ENCODE measurements around the gene CTRL.
A peak's percentile ranks its signal among the peaks of the same experiment; 100 is the strongest.
"Not testable (repeated sequence)": the region's sequence is repeated elsewhere in the genome, so short reads cannot be mapped to it uniquely, and the experiment has no call there.

The CTRL gene
- 0 to 1.4 (median 0.73) reads per million in 9 experiments for total RNA-seq

GRCh38 chr16:67931712-67932461, at the start of gene CTRL:
Gene CTRL, minus strand, starts transcription at chr16:67931862. Its CDS starts 10 bp downstream, at chr16:67931852.
- H3K27me3 Mint-ChIP-seq: no peaks in the 10 kb centered on the region
- no peak for DNase-seq
- no peak for ATAC-seq (replicated peaks)
- H3K4me3 Mint-ChIP-seq: no peak within 1 kb of the TSS
- H3K9me3 Mint-ChIP-seq: no peaks in the 10 kb centered on the region
- peaks cover 19 to 25% of the 10 kb centered on the region in 2 donors for H3K4me1 Mint-ChIP-seq (ENCODE audit: low read depth in 2 of 2)
- peaks cover 63% of the 10 kb centered on the region for H3K36me3 Mint-ChIP-seq (ENCODE audit: insufficient read depth)
- H3K27ac Mint-ChIP-seq: peak within 1 kb of the TSS; percentile 25 to 77

- H3K4me1 Mint-ChIP-seq (ENCODE audit: low read depth in 2 of 2): peaks cover 8 to 11% of the 10 kb centered on the region in 2 donors
- peaks cover 0 to 8% of the 10 kb centered on the region in 2 donors for H3K27me3 Mint-ChIP-seq
- H3K9me3 Mint-ChIP-seq: no peaks in the 10 kb centered on the region
- H3K36me3 Mint-ChIP-seq (ENCODE audit: insufficient read depth): no peaks in the 10 kb centered on the region
- H3K4me3 Mint-ChIP-seq: no peak within 1 kb of the TSS
- H3K27ac Mint-ChIP-seq: no peak within 1 kb of the TSS
- ATAC-seq (replicated peaks) (no peak), DNase-seq (no peak)
Measured at GRCh38 chr16:67979955-67980678, 48.5 kb upstream of the CTRL start, which contains the start of gene DPEP3. Gene DPEP3, minus strand, starts transcription at chr16:67980499. Its CDS starts 119 bp downstream, at chr16:67980380.

DNA sequence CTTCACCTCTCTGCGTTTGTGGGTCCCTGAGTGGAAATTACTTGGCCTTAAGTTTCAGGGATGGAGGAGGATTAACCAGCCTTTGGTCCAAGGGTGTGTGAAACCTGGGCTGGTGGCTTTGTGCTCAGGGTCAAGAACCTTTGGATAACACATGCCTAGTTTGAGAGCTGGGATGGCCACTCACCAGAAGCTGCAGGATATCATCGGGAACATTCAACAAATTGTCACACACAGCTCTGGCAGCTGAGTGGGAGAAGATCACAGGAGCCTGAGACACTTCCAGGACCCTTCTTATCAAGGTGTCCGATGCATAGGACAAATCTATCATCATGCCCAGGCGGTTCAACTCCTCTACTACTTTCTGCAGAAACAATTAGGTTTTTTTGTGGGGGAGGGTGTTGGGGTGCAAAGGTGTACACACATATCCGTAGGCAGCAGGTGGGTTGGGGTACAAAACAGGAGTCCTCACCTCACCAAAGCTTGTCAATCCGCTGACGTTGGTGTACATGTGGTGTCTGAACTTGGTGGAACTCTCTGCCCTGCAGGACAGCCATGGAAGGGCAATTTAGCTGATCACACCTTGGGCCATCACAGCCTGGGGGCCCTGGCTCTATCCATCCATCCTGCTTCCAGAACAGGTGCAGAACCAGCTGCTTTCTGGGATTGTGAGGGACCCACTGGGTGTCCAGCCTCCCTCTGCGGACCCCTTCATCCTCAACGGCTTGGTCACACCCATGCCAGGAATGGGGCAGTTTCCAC, 46.0 kb upstream of the CTRL start:
- DNase-seq (no peak), ATAC-seq (replicated peaks) (no peak)
- Mint-ChIP-seq H3K27ac (no peak overlapping the region), H3K4me1 (ENCODE audit: low read depth in 2 of 2) (peaks cover 0 to 1% of the 10 kb centered on the region in 2 donors), H3K9me3 (no peaks in the 10 kb centered on the region), H3K4me3 (no peak overlapping the region), H3K27me3 (peaks cover 0 to 8% of the 10 kb centered on the region in 2 donors), H3K36me3 (ENCODE audit: insufficient read depth) (no peaks in the 10 kb centered on the region)

DNA sequence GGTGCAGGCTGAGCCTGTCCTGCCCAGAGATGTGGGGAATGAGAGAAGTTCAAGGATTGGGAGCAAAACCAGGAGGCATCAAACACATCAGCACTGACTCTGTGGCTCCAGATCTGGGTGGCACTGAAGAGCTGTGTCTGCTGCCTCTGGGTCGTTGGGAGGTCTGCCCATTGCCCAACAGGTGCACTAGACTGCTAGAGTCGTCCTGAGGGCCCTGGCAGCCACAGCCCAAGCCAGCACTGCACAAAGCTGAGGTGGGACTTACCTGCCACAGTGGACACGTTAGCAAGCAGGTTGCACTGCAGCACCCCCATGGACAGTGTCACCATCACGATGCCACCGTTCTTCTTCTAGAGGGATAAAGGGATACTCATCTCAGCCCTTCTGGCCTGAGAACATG, 45.3 kb upstream of the CTRL start:
- no peak for ATAC-seq (replicated peaks)
- Mint-ChIP-seq H3K4me1 (ENCODE audit: low read depth in 2 of 2) (peaks cover 0 to 1% of the 10 kb centered on the region in 2 donors), H3K27ac (no peak overlapping the region), H3K27me3 (peaks cover 0 to 8% of the 10 kb centered on the region in 2 donors), H3K4me3 (no peak overlapping the region), H3K9me3 (no peaks in the 10 kb centered on the region), H3K36me3 (ENCODE audit: insufficient read depth) (no peaks in the 10 kb centered on the region)
- DNase-seq: no peak

DNA sequence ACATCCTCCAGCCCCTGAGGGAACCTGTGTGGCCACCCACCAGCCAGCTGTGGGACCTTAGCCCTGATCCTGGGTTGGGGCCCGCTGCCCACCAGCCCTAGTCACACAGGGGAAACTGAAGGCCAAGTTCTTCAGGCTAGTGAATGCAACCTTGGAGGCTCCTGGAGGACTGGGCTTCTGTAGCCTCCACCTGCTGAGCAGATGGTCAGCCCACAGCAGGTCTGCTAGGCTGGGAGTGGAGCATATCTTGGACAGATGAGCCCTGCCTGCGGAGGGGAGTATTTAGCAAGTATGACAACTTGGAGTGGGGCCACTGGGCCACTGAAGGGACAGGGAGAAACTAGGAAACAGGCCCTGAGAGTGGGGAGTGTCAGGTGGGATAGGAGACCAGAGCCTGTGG, 44.5 kb upstream of the CTRL start:
- Mint-ChIP-seq H3K9me3 (no peaks in the 10 kb centered on the region), H3K4me1 (ENCODE audit: low read depth in 2 of 2) (peaks cover 0 to 1% of the 10 kb centered on the region in 2 donors), H3K36me3 (ENCODE audit: insufficient read depth) (no peaks in the 10 kb centered on the region), H3K4me3 (no peak overlapping the region), H3K27ac (peak overlapping the region in 1 of 2 donors; percentile 79), H3K27me3 (peaks cover 0 to 8% of the 10 kb centered on the region in 2 donors)
- no peak for DNase-seq
- no peak for ATAC-seq (replicated peaks)

- Mint-ChIP-seq H3K27ac (no peak overlapping the region), H3K4me3 (no peak overlapping the region)
Measured at GRCh38 chr16:67975321-67976105, 43.9 kb upstream of the CTRL start.

DNA sequence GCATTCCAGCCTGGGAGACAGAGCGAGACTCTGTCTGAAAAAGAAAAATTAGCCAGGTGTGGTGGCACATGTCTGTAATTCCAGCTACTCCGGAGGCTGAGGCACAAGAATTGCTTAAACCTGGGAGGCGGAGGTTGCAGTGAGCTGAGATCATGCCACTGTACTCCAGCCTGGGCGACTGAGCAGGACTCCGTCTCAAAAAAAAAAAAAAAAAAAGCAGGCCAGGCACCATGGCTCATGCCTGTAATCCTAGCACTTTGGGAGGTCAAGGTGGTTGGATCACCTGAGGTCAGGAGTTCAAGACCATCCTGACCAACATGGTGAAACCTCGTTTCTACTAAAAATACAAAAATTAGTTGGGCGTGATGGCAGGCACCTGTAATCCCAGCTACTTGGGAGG, 40.6 kb upstream of the CTRL start:
- not testable (repeated sequence) for H3K27me3 Mint-ChIP-seq; H3K36me3 Mint-ChIP-seq (ENCODE audit: insufficient read depth); H3K4me3 Mint-ChIP-seq; ATAC-seq (replicated peaks); DNase-seq; H3K9me3 Mint-ChIP-seq; H3K27ac Mint-ChIP-seq
- peaks cover 12 to 16% of the 10 kb centered on the region in 2 donors for H3K4me1 Mint-ChIP-seq (ENCODE audit: low read depth in 2 of 2)

More at GRCh38 chr16:67975321-67976105, 43.9 kb upstream of the CTRL start:
- H3K36me3 Mint-ChIP-seq (ENCODE audit: insufficient read depth): no peaks in the 10 kb centered on the region
- H3K27me3 Mint-ChIP-seq: peaks cover 0 to 8% of the 10 kb centered on the region in 2 donors
- DNase-seq (no peak), ATAC-seq (replicated peaks) (no peak)
- H3K4me1 Mint-ChIP-seq (ENCODE audit: low read depth in 2 of 2): peaks cover 0 to 1% of the 10 kb centered on the region in 2 donors
- H3K9me3 Mint-ChIP-seq: no peaks in the 10 kb centered on the region

DNA sequence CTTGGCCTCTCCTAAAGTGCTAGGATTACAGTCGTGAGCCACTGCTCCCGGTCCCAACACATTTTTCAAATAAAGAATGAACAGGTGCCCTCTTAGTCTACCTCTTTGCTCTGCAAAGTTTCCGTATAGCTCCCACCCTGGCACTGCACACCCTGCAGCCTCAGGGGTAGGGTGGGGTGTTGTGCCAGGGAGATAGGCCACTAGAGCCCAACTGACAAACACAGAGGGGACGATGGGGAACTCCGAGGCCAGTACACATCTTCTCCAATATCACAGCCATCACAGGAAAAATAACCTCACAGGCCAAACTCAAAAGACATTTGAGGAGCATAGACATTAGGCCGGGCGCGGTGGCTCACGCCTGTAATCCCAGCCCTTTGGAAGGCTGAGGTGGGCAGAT, 39.4 kb upstream of the CTRL start:
- Mint-ChIP-seq H3K27ac (peak overlapping the region in 1 of 2 donors; percentile 30), H3K4me3 (no peak overlapping the region), H3K36me3 (ENCODE audit: insufficient read depth) (no peaks in the 10 kb centered on the region), H3K9me3 (no peaks in the 10 kb centered on the region), H3K27me3 (peaks cover 0 to 3% of the 10 kb centered on the region in 2 donors), H3K4me1 (ENCODE audit: low read depth in 2 of 2) (peaks cover 19 to 22% of the 10 kb centered on the region in 2 donors)
- no peak for ATAC-seq (replicated peaks)
- DNase-seq: no peak

DNA sequence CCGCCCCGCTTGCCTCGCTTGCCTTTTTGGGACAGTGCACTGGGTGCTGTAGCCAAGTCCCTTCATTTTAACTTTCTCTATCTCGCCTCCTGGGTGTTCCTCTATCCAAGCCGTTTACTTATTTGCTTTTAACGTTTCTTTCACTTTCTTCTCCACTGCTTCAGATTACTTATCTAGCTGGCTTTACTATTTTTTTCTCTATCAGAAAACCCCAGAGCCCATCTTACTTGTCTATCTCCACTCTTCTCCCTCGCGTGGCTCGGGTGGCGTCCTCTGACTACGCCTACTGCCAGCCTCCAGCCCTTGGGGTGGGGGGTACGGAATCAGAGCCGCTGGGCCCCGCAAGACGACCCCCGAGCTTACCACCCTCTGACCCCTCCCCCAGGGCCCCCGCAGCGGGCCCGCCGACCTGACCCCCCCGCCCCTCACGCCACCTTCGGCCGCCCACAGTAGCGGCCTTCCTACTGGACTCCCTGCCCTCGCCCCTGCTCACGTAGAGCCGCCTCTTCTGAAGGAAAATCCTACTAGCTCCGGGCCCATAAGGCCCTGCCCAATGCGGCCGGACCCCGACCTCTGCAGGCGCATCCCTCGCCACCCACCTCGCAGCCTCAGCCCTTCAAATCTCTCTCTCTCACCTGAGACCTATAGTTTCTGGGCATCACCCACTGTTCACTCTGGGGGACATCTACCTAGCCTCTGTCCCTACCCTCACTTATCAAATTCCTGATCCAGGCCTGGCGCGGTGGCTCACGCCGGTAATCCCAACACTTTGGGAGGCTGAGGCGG, 37.8 kb upstream of the CTRL start:
- Mint-ChIP-seq H3K9me3 (no peaks in the 10 kb centered on the region), H3K4me1 (ENCODE audit: low read depth in 2 of 2) (peaks cover 19 to 21% of the 10 kb centered on the region in 2 donors), H3K36me3 (ENCODE audit: insufficient read depth) (no peaks in the 10 kb centered on the region), H3K27me3 (no peaks in the 10 kb centered on the region), H3K27ac (peak overlapping the region; percentile 14 to 93), H3K4me3 (peak overlapping the region; percentile 91 to 92)
- DNase-seq (no peak), ATAC-seq (replicated peaks) (peak; percentile 4)

GRCh38 chr16:67968400-67969253, 37.0 kb upstream of the CTRL start, which contains the start of gene SLC12A4:
Gene SLC12A4, minus strand, starts transcription at chr16:67968637. Its CDS starts 84 bp downstream, at chr16:67968553.
- peak within 1 kb of the TSS; percentile 91 to 92 for H3K4me3 Mint-ChIP-seq
- peak; percentile 83 to 86 (median 84) for DNase-seq
- no peaks in the 10 kb centered on the region for H3K36me3 Mint-ChIP-seq (ENCODE audit: insufficient read depth)
- peak within 1 kb of the TSS; percentile 92 to 93 for H3K27ac Mint-ChIP-seq
- peak; percentile 86 for ATAC-seq (replicated peaks)
- H3K27me3 Mint-ChIP-seq: no peaks in the 10 kb centered on the region
- no peaks in the 10 kb centered on the region for H3K9me3 Mint-ChIP-seq
- H3K4me1 Mint-ChIP-seq (ENCODE audit: low read depth in 2 of 2): peaks cover 19 to 23% of the 10 kb centered on the region in 2 donors

DNA sequence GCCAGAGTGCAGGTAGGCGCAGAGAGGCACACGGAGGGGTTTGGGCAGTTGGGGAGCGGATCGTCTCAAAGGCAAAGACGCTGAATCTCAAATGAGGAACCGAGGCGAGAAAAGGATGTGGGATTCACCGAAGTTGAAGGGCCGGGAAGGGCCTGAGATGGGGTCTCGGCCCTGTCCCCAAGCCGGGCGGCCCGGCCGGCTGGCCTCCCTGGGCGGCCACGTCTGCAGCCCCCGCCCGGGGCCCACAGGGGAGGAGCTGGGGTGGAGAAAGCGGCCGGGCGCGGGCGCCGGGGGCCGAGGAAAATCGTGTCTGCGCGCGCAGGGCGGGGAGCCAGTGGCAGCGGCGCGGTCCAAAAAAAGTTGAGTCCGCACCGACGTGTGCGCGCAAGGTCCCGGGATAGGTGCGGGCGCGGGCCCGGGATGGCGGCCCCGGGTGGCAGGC, 36.3 kb upstream of the CTRL start:
- peak; percentile 9 for ATAC-seq (replicated peaks)
- H3K9me3 Mint-ChIP-seq: no peaks in the 10 kb centered on the region

More for the DNA sequence above, 36.3 kb upstream of the CTRL start:
- Mint-ChIP-seq H3K36me3 (ENCODE audit: insufficient read depth) (no peaks in the 10 kb centered on the region), H3K4me3 (peak overlapping the region; percentile 91 to 92), H3K27me3 (no peaks in the 10 kb centered on the region), H3K27ac (peak overlapping the region; percentile 87 to 92), H3K4me1 (ENCODE audit: low read depth in 2 of 2) (peaks cover 19 to 23% of the 10 kb centered on the region in 2 donors)
- DNase-seq: peak in 1 of 3 experiments; percentile 8

Measured in effector memory CD8-positive, alpha-beta T cell (primary cell).